ENCODE results near the gene MPP3.

Gene MPP3

DNA sequence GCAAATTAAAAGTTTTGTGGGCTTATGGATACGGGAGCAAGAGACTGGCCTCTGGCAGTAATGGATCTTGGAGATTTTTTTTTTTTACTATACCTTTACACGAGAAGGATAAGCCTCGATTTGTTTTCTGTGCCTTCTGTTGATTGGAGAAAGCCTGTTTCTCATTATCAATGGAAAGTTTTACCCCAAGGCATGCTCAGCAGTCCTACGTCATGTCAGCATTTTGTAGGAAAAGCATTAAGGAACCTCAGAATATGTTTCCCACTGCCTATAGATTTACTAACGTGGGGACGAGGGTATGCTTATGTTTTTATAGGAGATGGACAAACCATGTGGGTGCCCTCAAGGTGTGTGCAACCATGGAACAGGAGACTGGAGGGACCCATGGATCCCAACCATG lies 40.9 kb upstream of the MPP3 start:
- TF ChIP-seq YY1 (IDR thresholded peaks at IDR 0.05; ENCODE audit: low read depth) (no peak), FOXM1 (IDR thresholded peaks at IDR 0.05; ENCODE audit: borderline replicate concordance, low read depth) (no peak), TAF1 (IDR thresholded peaks at IDR 0.05; ENCODE audit: low read depth) (no peak), ZBTB7A (IDR thresholded peaks at IDR 0.05; ENCODE audit: low read depth) (no peak), NFIC (IDR thresholded peaks at IDR 0.05) (no peak), RAD21 (IDR thresholded peaks at IDR 0.05; ENCODE audit: low read depth) (no peak), TCF12 (IDR thresholded peaks at IDR 0.05; ENCODE audit: low read depth) (no peak), MAX (IDR thresholded peaks at IDR 0.05) (no peak), EGR1 (IDR thresholded peaks at IDR 0.05) (no peak), EP300 (IDR thresholded peaks at IDR 0.05; ENCODE audit: borderline replicate concordance) (no peak), CREB1 (IDR thresholded peaks at IDR 0.05; ENCODE audit: low read depth) (no peak), REST (IDR thresholded peaks at IDR 0.05; ENCODE audit: low read depth) (no peak), CEBPB (IDR thresholded peaks at IDR 0.05) (no peak)
- TF ChIP-seq, protein P1, sequence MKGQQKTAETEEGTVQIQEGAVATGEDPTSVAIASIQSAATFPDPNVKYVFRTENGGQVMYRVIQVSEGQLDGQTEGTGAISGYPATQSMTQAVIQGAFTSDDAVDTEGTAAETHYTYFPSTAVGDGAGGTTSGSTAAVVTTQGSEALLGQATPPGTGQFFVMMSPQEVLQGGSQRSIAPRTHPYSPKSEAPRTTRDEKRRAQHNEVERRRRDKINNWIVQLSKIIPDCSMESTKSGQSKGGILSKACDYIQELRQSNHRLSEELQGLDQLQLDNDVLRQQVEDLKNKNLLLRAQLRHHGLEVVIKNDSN (IDR thresholded peaks at IDR 0.05) = no peak

- TF ChIP-seq, protein P1 (IDR thresholded peaks at IDR 0.05) = no peak
- TF ChIP-seq TEAD4 (IDR thresholded peaks at IDR 0.05) (no peak), ZBTB7A (IDR thresholded peaks at IDR 0.05; ENCODE audit: low read depth) (no peak), NFIC (IDR thresholded peaks at IDR 0.05) (no peak), MAX (IDR thresholded peaks at IDR 0.05) (no peak), YY1 (IDR thresholded peaks at IDR 0.05; ENCODE audit: low read depth) (no peak), TAF1 (IDR thresholded peaks at IDR 0.05; ENCODE audit: low read depth) (no peak), RAD21 (IDR thresholded peaks at IDR 0.05; ENCODE audit: low read depth) (no peak), TCF12 (IDR thresholded peaks at IDR 0.05; ENCODE audit: low read depth) (no peak), CREB1 (IDR thresholded peaks at IDR 0.05; ENCODE audit: low read depth) (no peak), CEBPB (IDR thresholded peaks at IDR 0.05) (no peak), EGR1 (IDR thresholded peaks at IDR 0.05) (no peak), EP300 (IDR thresholded peaks at IDR 0.05; ENCODE audit: borderline replicate concordance) (no peak), REST (IDR thresholded peaks at IDR 0.05; ENCODE audit: low read depth) (no peak), FOXM1 (IDR thresholded peaks at IDR 0.05; ENCODE audit: borderline replicate concordance, low read depth) (no peak)
These were observed 40.1 kb upstream of the MPP3 start for GRCh38 chr17:43873091-43873490.

- TF ChIP-seq TEAD4 (IDR thresholded peaks at IDR 0.05) (0 out of 2 replicates have a peak, but pooled peaks have one; percentile 27), CEBPB (IDR thresholded peaks at IDR 0.05) (no peak), YY1 (IDR thresholded peaks at IDR 0.05; ENCODE audit: low read depth) (no peak), FOXM1 (IDR thresholded peaks at IDR 0.05; ENCODE audit: borderline replicate concordance, low read depth) (no peak)
These were observed 39.2 kb upstream of the MPP3 start for GRCh38 chr17:43871946-43872690.

GRCh38 chr17:43868226-43868994 lies 35.5 kb upstream of the MPP3 start:
- no peak for TF ChIP-seq ZBTB7A (IDR thresholded peaks at IDR 0.05; ENCODE audit: low read depth)

- TF ChIP-seq TAF1 (IDR thresholded peaks at IDR 0.05; ENCODE audit: low read depth) (no peak), FOXM1 (IDR thresholded peaks at IDR 0.05; ENCODE audit: borderline replicate concordance, low read depth) (no peak), MAX (IDR thresholded peaks at IDR 0.05) (no peak), CREB1 (IDR thresholded peaks at IDR 0.05; ENCODE audit: low read depth) (no peak), NFIC (IDR thresholded peaks at IDR 0.05) (no peak), EGR1 (IDR thresholded peaks at IDR 0.05) (no peak), ZBTB7A (IDR thresholded peaks at IDR 0.05; ENCODE audit: low read depth) (no peak)
These were observed 31.4 kb upstream of the MPP3 start for GRCh38 chr17:43864161-43864984.
